HepG2 (cell line): Measurements from ENCODE around the gene SLC22A13. TPM values are rescaled to one million over a fixed set of nuclear protein-coding genes. Genes with fewer than 3 reads are reported as not detected.

Source experiments
- ATAC-seq: fragments of 200-7000 bp; cut with Tn5 transposase; 3 replicates; pipeline ENCODE4 v1.9.1; 2020; ENCODE audit warnings: mild to moderate bottlenecking, moderate library complexity
- BruUV-seq: library from RNA; stranded (reverse); fragments of 400-500 nt; replicated peaks from 2 replicates; lab custom pipeline; 2021; lab: Mats Ljungman, UMichigan
- CTCF ChIA-PET: fragments of 300-600 bp; formaldehyde crosslinking; extraction: SDS; loops from one replicate; lab custom pipeline; 2021; ENCODE audit warnings: low total read pairs, inconsistent platforms, low intra/inter-chr PET ratio; lab: Yijun Ruan, JAX
- POLR2A ChIA-PET: fragments of 350-600 bp; sonication (Branson Sonifier 250); formaldehyde crosslinking; loops from one replicate; lab custom pipeline; 2020; ENCODE audit warnings: antibody characterized with exemption, inconsistent platforms; lab: Yijun Ruan, JAX
- DNase-seq: peaks from one replicate; pipeline ENCODE4 v3.0.0-alpha.2; 2015; ENCODE audit warnings: low spot score
- FAIRE-seq: peaks from 3 replicates; lab custom pipeline; 2011; peaks lifted over from hg19 to GRCh38; lab: Jason Lieb, UNC
- H2AFZ ChIP-seq: one replicate; pipeline ENCODE4 v1.6.1; 2011; ENCODE audit warnings: low read length, inconsistent platforms
- H3K27ac ChIP-seq: fragments of 300-600 bp; 3 replicates; pipeline ENCODE4 v1.8.0; 2011; ENCODE audit warnings: mixed run types, mild to moderate bottlenecking, mixed read lengths, low read length, inconsistent platforms; ENCODE audit not compliant: insufficient read depth; ENCODE audit errors: extremely low read length
- H3K27me3 ChIP-seq, 2 experiments: fragments of 200-600 bp in 1 of 2; 2 replicates in 1 of 2; 3 replicates in 1 of 2; pipeline versions ENCODE4 v1.6.0 to v1.8.0; 2011; ENCODE audit warnings: low read length in 2 of 2, mild to moderate bottlenecking in 2 of 2, moderate library complexity in 2 of 2, inconsistent platforms in 1 of 2; ENCODE audit not compliant: insufficient read depth in 2 of 2, control insufficient read depth in 1 of 2
- H3K36me3 ChIP-seq, 2 experiments: fragments of 200-600 bp in 1 of 2; replicated peaks in 1 of 2; 2 replicates in 1 of 2; 3 replicates in 1 of 2; pipeline versions ENCODE4 v1.5.1 to v1.8.0; 2011; ENCODE audit warnings: low read length in 2 of 2, inconsistent platforms in 1 of 2; ENCODE audit not compliant: insufficient read depth in 2 of 2, control insufficient read depth in 1 of 2
- H3K4me1 ChIP-seq: 2 replicates; pipeline ENCODE4 v1.5.1; 2012; ENCODE audit warnings: low read length, inconsistent platforms; ENCODE audit not compliant: insufficient read depth
- H3K4me2 ChIP-seq: 2 replicates; pipeline ENCODE4 v1.6.0; 2011; ENCODE audit warnings: low read depth, low read length, inconsistent platforms
- H3K4me3 ChIP-seq, 3 experiments: fragments of 200-600 bp in 1 of 3; sonication (generic), shearing (Covaris generic) in 1 of 3; replicated peaks in 1 of 3; 2 replicates each; pipeline ENCODE4 v1.5.1; 2011 to 2016; ENCODE audit warnings: low read length in 3 of 3, inconsistent platforms in 2 of 3, low read depth in 2 of 3, mild to moderate bottlenecking in 2 of 3, control low read depth in 1 of 3, mixed read lengths in 1 of 3; ENCODE audit not compliant: insufficient read depth in 1 of 3
- H3K79me2 ChIP-seq: one replicate; pipeline ENCODE4 v1.6.1; 2011; ENCODE audit warnings: low read length, inconsistent platforms; ENCODE audit not compliant: insufficient read depth
- H3K9ac ChIP-seq: 2 replicates; pipeline ENCODE4 v1.6.0; 2011; ENCODE audit warnings: mild to moderate bottlenecking, low read depth, low read length, inconsistent platforms; ENCODE audit not compliant: insufficient read depth
- H3K9me3 ChIP-seq: 2 replicates; pipeline ENCODE4 v1.5.1; 2012; ENCODE audit warnings: mild to moderate bottlenecking, low read length
- H4K20me1 ChIP-seq: 2 replicates; pipeline ENCODE4 v1.6.0; 2011; ENCODE audit warnings: inconsistent platforms, mild to moderate bottlenecking, low read length, moderate library complexity; ENCODE audit not compliant: insufficient read depth
- ARID5B ChIP-seq: IDR thresholded peaks from 2 replicates; pipeline ENCODE4 v1.4.0; 2020; ENCODE audit warnings: mild to moderate bottlenecking, missing genetic modification reagents
- ATF7 ChIP-seq, 2 experiments: fragments of 450-650 bp in 1 of 2; sonication (generic) in 1 of 2; formaldehyde crosslinking in 1 of 2; IDR thresholded peaks; 2 replicates each; pipeline versions ENCODE4 v1.4.0 to v1.6.1; 2016 to 2020; ENCODE audit warnings: antibody characterized with exemption in 1 of 2, mild to moderate bottlenecking in 1 of 2, missing genetic modification reagents in 1 of 2
- CENPBD1 ChIP-seq: sonication (generic); formaldehyde crosslinking; IDR thresholded peaks from 2 replicates; pipeline ENCODE4 v1.8.0; 2022; ENCODE audit warnings: missing genetic modification reagents, low read depth, mild to moderate bottlenecking, borderline replicate concordance
- ERF ChIP-seq: IDR thresholded peaks from 2 replicates; pipeline ENCODE4 v1.6.1; 2018; ENCODE audit warnings: missing biosample characterization, missing genetic modification reagents
- POLR2A ChIP-seq, 2 experiments: IDR thresholded peaks; 2 replicates each; pipeline ENCODE4 v1.6.1; 2011; ENCODE audit warnings: low read depth in 2 of 2, low read length in 2 of 2, mild to moderate bottlenecking in 1 of 2, moderate library complexity in 1 of 2; ENCODE audit not compliant: insufficient read depth in 1 of 2
- SALL2 ChIP-seq: sonication (generic); formaldehyde crosslinking; IDR thresholded peaks from 2 replicates; pipeline ENCODE4 v1.8.1; 2023; ENCODE audit warnings: mild to moderate bottlenecking, missing genetic modification reagents, inconsistent platforms
- SAP130 ChIP-seq: IDR thresholded peaks from 2 replicates; pipeline ENCODE4 v1.6.1; 2016; ENCODE audit warnings: low read depth
- TEAD2 ChIP-seq: sonication (generic); formaldehyde crosslinking; IDR thresholded peaks from 2 replicates; pipeline ENCODE4 v1.9.0; 2021; ENCODE audit warnings: missing genetic modification reagents
- TEAD3 ChIP-seq: optimal IDR thresholded peaks from 2 replicates; pipeline ENCODE3; 2016; ENCODE audit warnings: borderline replicate concordance
- THAP11 ChIP-seq: IDR thresholded peaks from 2 replicates; pipeline ENCODE4 v1.6.1; 2016; ENCODE audit warnings: missing biosample characterization, missing genetic modification reagents
- ZFP1 ChIP-seq: IDR thresholded peaks from 2 replicates; pipeline ENCODE4 v1.6.1; 2016
- ZNF180 ChIP-seq: sonication (generic); formaldehyde crosslinking; IDR thresholded peaks from 2 replicates; pipeline ENCODE4 v1.4.0; 2020; ENCODE audit warnings: low read depth, missing genetic modification reagents, borderline replicate concordance
- ZNF20 ChIP-seq: sonication (generic); formaldehyde crosslinking; IDR thresholded peaks from 2 replicates; pipeline ENCODE4 v1.4.0; 2020; ENCODE audit warnings: mild to moderate bottlenecking, moderate library complexity, missing genetic modification reagents
- ZNF816 ChIP-seq: sonication (generic); formaldehyde crosslinking; IDR thresholded peaks from 2 replicates; pipeline ENCODE4 v1.8.0; 2022; ENCODE audit warnings: missing genetic modification reagents, mild to moderate bottlenecking, borderline replicate concordance
- WGBS: methylation state at CpG from one replicate; pipeline ENCODE4 v1.1.6; 2017; ENCODE audit warnings: low lambda C conversion rate; 5-methylcytosine and 5-hydroxymethylcytosine counted together
- in situ Hi-C: cut with HindIII; loops from 2 replicates; pipeline ENCODE4 v1.10.0; 2017; ENCODE audit warnings: low pct_unique_long_range_greater_than_20kb; ENCODE audit not compliant: extremely low pct_ligation_motif_present
- intact Hi-C: fragments of 100-400 bp; cut with micrococcal nuclease; formaldehyde crosslinking; loops from one replicate; pipeline ENCODE4 v1.10.0; 2022; ENCODE audit not compliant: unreplicated experiment
- polyA plus RNA-seq, 8 experiments: library from polyadenylated mRNA; depleted of rRNA in 3 of 8; stranded (reverse) in 7 of 8; unstranded in 1 of 8; fragments of >200 nt; fragmentation: Illumina TruSeq in 4 of 8; extraction: Trizol in 4 of 8; gene quantifications; 2 replicates each; pipeline versions ENCODE4 v1.2.1 to v1.2.3, GENCODE V29; 2011 to 2016; ENCODE audit warnings: low read depth in 4 of 8, missing spikeins in 1 of 8, mixed read lengths in 1 of 8; ENCODE audit not compliant: insufficient read depth in 1 of 8
- total RNA-seq, 5 experiments: library from RNA; depleted of rRNA; stranded (reverse); fragments of >200 nt; fragmentation: Illumina TruSeq; extraction: Trizol; gene quantifications; 2 replicates each; pipeline ENCODE4 v1.2.3, GENCODE V29; 2016; ENCODE audit warnings: low read depth in 1 of 5

Gene SLC22A13
- total and polyA plus RNA-seq, 2 of the 13 experiments (the other 11 are each of a cell fraction or from before 2014, with no cell fraction given) = 0.20 TPM; not detected in 1

GRCh38 chr3:38247366-38248035 lies 18.1 kb upstream of the SLC22A13 start:
- no peaks in the 10 kb centered on the region for H3K79me2 ChIP-seq
- peaks cover 16% of the 10 kb centered on the region for H3K4me1 ChIP-seq
- H3K4me3 ChIP-seq = no peak overlapping the region
- 0 out of 2 replicates have a peak, but pooled peaks cover 2% of the 10 kb centered on the region for H4K20me1 ChIP-seq
- H3K27ac ChIP-seq = no peak overlapping the region
- in situ Hi-C loops (no loop called here), intact Hi-C loops (loop anchor here (10.0 kb wide), 1 partner anchor 113 kb away; the partner anchor contains the start of genes ACAA1 and MYD88)
- peaks cover 21 to 58% of the 10 kb centered on the region in 2 experiments for H3K36me3 ChIP-seq
- H3K4me2 ChIP-seq = no peak overlapping the region
- POLR2A ChIA-PET = no interaction called here
- FAIRE-seq (no peak), ATAC-seq (peak; percentile 51), DNase-seq (peak; percentile 6)
- no peaks in the 10 kb centered on the region; a peak in 1 of 5 replicates for H3K27me3 ChIP-seq
- TF ChIP-seq ZFP1 (CRISPR knock-in tag) = no peak
- no peak for TF ChIP-seq ZNF816 (CRISPR knock-in tag)
- no peak for TF ChIP-seq SALL2 (CRISPR knock-in tag)
- TF ChIP-seq TEAD3 (CRISPR knock-in tag) = no peak
- no peak for TF ChIP-seq CENPBD1 (CRISPR knock-in tag)
- H2AFZ ChIP-seq = no peak overlapping the region
- CTCF ChIA-PET = no interaction called here
- H3K9ac ChIP-seq = no peak overlapping the region
- H3K9me3 ChIP-seq = no peaks in the 10 kb centered on the region
- no TSS peak for BruUV-seq

- no peak overlapping the region for H2AFZ ChIP-seq
- intact Hi-C loops (no loop called here), in situ Hi-C loops (no loop called here)
- ATAC-seq = peak; percentile 61; the same call in 2 of the 3 replicates
- peak overlapping the region; percentile 7 for H3K27ac ChIP-seq
- H3K4me2 ChIP-seq = no peak overlapping the region
- no peaks in the 10 kb centered on the region for H3K79me2 ChIP-seq
- ChIA-PET POLR2A (interaction anchor here (0.6 to 1.1 kb wide), 3 partner anchors 97 to 130 kb away, joined by 3 read pairs; partner anchors contain the start of genes ACAA1 and XYLB), CTCF (no interaction called here)
- H3K27me3 ChIP-seq = no peaks in the 10 kb centered on the region; a peak in 1 of 5 replicates
- no peaks in the 10 kb centered on the region for H3K9me3 ChIP-seq
- DNase-seq = peak; percentile 57
- BruUV-seq = no TSS peak
- no peak overlapping the region for H3K9ac ChIP-seq
- 68% methylated on average over 2 of the region's 2 CpGs for WGBS
- H3K36me3 ChIP-seq = peaks cover 24 to 76% of the 10 kb centered on the region in 2 experiments
- no peak for FAIRE-seq
- H4K20me1 ChIP-seq = 0 out of 2 replicates have a peak, but pooled peaks cover 2% of the 10 kb centered on the region
- peaks cover 16% of the 10 kb centered on the region for H3K4me1 ChIP-seq
- H3K4me3 ChIP-seq = no peak overlapping the region
- TF ChIP-seq ZNF20 (CRISPR knock-in tag) (no peak), ARID5B (peak; percentile 51; the same call in 1 of the 2 replicates), POLR2A (IDR thresholded peaks at IDR 0.05; ENCODE audit: insufficient read depth in 1 of 2, low read depth in 2 of 2, low read length in 2 of 2) (no peak), SAP130 (CRISPR knock-in tag) (0 out of 2 replicates have a peak, but pooled peaks have one; percentile 18), ZNF180 (CRISPR knock-in tag) (no peak), TEAD2 (no peak), ERF (no peak), ATF7 (IDR thresholded peaks at IDR 0.05) (peak; percentile 32; the same call in 1 of the 2 replicates), ATF7 (CRISPR knock-in tag; IDR thresholded peaks at IDR 0.05) (no peak), THAP11 (no peak)
Observed at GRCh38 chr3:38250198-38250597, 15.4 kb upstream of the SLC22A13 start.
